Panc1 (cell line): ENCODE results near the gene MAT2A. TPM values are rescaled to one million over a fixed set of nuclear protein-coding genes. Genes with fewer than 3 reads are reported as not detected.

Experiments
- ATAC-seq: fragments of 200-7000 bp; cut with Tn5 transposase; 2 replicates; pipeline ENCODE4 v1.9.1; 2020; ENCODE audit warnings: mild to moderate bottlenecking, moderate library complexity
- BruUV-seq: library from RNA; stranded (reverse); fragments of 400-500 nt; replicated peaks from 2 replicates; lab custom pipeline; 2021; lab: Mats Ljungman, UMichigan
- CTCF ChIA-PET: fragments of 300-600 bp; sonication (Branson Sonifier 250); formaldehyde crosslinking; loops from one replicate; lab custom pipeline; 2022; ENCODE audit warnings: antibody characterized with exemption; lab: Charles Lee
- POLR2A ChIA-PET: fragments of 300-600 bp; sonication (Branson Sonifier 250); formaldehyde crosslinking; loops from one replicate; lab custom pipeline; 2022; ENCODE audit warnings: antibody characterized with exemption; lab: Charles Lee
- DNase-seq: peaks from one replicate; pipeline ENCODE4 v3.0.0-alpha.2; 2010; ENCODE audit warnings: low read depth, low spot score
- H3K27ac ChIP-seq: 2 replicates; pipeline ENCODE4 v1.5.1; 2011; ENCODE audit warnings: mild to moderate bottlenecking, low read length, inconsistent platforms
- H3K27me3 ChIP-seq: fragments of 200-500 bp; sonication (Bioruptor generic); 2 replicates; pipeline ENCODE4 v1.6.0; 2014; ENCODE audit warnings: low read length, inconsistent platforms; ENCODE audit not compliant: control insufficient read depth, insufficient read depth
- H3K36me3 ChIP-seq: fragments of 200-500 bp; sonication (Bioruptor generic); 2 replicates; pipeline ENCODE4 v1.5.1; 2014; ENCODE audit warnings: inconsistent platforms, mild to moderate bottlenecking, low read length, moderate library complexity; ENCODE audit not compliant: control insufficient read depth, insufficient read depth
- H3K4me1 ChIP-seq: 2 replicates; pipeline ENCODE4 v1.5.1; 2011; ENCODE audit warnings: inconsistent platforms, mild to moderate bottlenecking, low read length, moderate library complexity; ENCODE audit not compliant: control insufficient read depth, insufficient read depth
- H3K4me3 ChIP-seq, 2 experiments: 2 replicates each; pipeline ENCODE4 v1.5.1; 2011 to 2012; ENCODE audit warnings: low read depth in 2 of 2, low read length in 2 of 2, mild to moderate bottlenecking in 2 of 2, inconsistent platforms in 1 of 2, moderate library complexity in 1 of 2
- H3K9me3 ChIP-seq: fragments of 200-500 bp; sonication (Bioruptor generic); 2 replicates; pipeline ENCODE4 v1.5.1; 2014; ENCODE audit warnings: low read depth, mild to moderate bottlenecking, inconsistent platforms, low read length, moderate library complexity; ENCODE audit not compliant: control insufficient read depth, insufficient read depth
- POLR2AphosphoS5 ChIP-seq: IDR thresholded peaks from 2 replicates; pipeline ENCODE4 v1.6.1; 2012; ENCODE audit warnings: mild to moderate bottlenecking, low read depth, low read length, moderate library complexity
- SIN3A ChIP-seq: IDR thresholded peaks from 2 replicates; pipeline ENCODE4 v1.6.1; 2012; ENCODE audit warnings: low read depth, mild to moderate bottlenecking, low read length, moderate library complexity, borderline replicate concordance; ENCODE audit not compliant: insufficient read depth
- TCF7L2 ChIP-seq: IDR thresholded peaks from 2 replicates; pipeline ENCODE4 v1.6.1; 2011; ENCODE audit warnings: mild to moderate bottlenecking, low read depth, low read length, inconsistent platforms
- in situ Hi-C: cut with HindIII; loops from 2 replicates; pipeline ENCODE4 v1.10.0; 2016; ENCODE audit warnings: low sequenced_read_pairs, low pct_unique_long_range_greater_than_20kb
- intact Hi-C: fragments of 100-400 bp; cut with micrococcal nuclease; formaldehyde crosslinking; loops from one replicate; pipeline ENCODE4 v1.10.0; 2022; ENCODE audit not compliant: unreplicated experiment
- total RNA-seq: library from RNA; stranded (reverse); gene quantifications from one replicate; pipeline ENCODE4 v1.2.1, GENCODE V29; 2021; ENCODE audit not compliant: unreplicated experiment
- TF ChIP-seq, protein P1 (sequence below): fragments of 450-650 bp; IDR thresholded peaks from 2 replicates; pipeline ENCODE4 v1.5.1; 2017; ENCODE audit warnings: mild to moderate bottlenecking
- TF ChIP-seq, protein P2 (sequence below), 2 experiments: IDR thresholded peaks; 2 replicates each; pipeline ENCODE4 v1.6.1; 2011 to 2012; ENCODE audit warnings: low read depth in 2 of 2, control low read depth in 1 of 2, low read length in 1 of 2, mild to moderate bottlenecking in 1 of 2, moderate library complexity in 1 of 2; ENCODE audit not compliant: insufficient read depth in 1 of 2

The MAT2A gene
- total RNA-seq, 1 experiment from 2014 or later = 547 TPM

DNA sequence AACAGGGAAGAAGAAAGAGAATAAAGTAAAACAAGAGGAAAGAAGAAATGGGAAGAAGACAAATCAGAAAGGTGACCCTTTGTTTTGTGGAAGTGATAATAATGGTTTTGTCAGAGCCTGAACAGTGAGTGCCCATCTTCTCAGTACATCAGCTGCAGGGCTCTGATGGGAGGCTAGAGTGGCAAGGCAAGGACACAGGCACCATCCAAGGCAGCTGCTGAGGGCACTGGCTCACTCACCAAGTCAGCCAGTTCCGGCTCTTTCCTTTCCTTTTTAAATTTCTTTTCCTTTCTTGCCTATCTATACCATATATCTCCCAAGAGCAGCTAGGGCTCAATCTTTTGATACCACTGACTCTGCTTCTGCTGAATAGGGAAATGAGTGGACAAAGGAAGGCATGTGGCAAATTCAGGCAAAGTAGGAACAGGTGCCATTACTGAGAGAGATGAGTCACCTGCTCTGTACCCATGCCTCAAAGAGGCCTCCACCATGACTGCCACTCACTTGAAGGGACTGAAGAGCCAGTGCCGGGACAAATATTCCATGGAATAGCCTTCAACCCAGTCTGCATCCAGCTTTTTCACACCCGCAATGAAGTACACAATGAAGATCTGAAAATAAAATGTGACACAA is 16.1 kb downstream of the MAT2A start:
- no TSS peak for BruUV-seq
- CTCF ChIA-PET = no interaction called here
- peaks cover 11% of the 10 kb centered on the region for H3K36me3 ChIP-seq

DNA sequence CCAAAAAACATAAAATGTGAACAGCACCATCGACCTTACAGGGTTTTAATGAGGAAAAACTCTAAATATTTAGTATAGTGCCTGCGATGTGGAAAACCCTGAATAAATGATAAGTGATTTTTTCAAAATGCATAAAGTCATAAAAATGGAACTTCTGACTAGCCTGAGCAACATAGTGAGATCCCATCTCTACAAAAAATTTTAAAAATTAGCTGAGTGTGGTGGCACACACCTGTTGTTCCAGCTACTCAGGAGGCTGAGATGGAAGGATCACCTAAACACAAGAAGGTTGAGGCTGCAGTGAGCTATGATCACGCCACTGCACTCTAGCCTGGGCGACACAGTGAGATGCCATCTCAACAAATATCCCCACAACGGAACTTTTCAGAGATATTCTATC is 18.2 kb downstream of the MAT2A start:
- Histone ChIP-seq H3K36me3 (peaks cover 8% of the 10 kb centered on the region), H3K9me3 (no peaks in the 10 kb centered on the region), H3K4me1 (peaks cover 10% of the 10 kb centered on the region), H3K27me3 (no peaks in the 10 kb centered on the region), H3K4me3 (no peak overlapping the region), H3K27ac (no peak overlapping the region)
- TF ChIP-seq POLR2AphosphoS5 (no peak), SIN3A (no peak), TCF7L2 (no peak)
- TF ChIP-seq, protein P1, sequence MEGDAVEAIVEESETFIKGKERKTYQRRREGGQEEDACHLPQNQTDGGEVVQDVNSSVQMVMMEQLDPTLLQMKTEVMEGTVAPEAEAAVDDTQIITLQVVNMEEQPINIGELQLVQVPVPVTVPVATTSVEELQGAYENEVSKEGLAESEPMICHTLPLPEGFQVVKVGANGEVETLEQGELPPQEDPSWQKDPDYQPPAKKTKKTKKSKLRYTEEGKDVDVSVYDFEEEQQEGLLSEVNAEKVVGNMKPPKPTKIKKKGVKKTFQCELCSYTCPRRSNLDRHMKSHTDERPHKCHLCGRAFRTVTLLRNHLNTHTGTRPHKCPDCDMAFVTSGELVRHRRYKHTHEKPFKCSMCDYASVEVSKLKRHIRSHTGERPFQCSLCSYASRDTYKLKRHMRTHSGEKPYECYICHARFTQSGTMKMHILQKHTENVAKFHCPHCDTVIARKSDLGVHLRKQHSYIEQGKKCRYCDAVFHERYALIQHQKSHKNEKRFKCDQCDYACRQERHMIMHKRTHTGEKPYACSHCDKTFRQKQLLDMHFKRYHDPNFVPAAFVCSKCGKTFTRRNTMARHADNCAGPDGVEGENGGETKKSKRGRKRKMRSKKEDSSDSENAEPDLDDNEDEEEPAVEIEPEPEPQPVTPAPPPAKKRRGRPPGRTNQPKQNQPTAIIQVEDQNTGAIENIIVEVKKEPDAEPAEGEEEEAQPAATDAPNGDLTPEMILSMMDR = no peak
- TF ChIP-seq, protein P2, sequence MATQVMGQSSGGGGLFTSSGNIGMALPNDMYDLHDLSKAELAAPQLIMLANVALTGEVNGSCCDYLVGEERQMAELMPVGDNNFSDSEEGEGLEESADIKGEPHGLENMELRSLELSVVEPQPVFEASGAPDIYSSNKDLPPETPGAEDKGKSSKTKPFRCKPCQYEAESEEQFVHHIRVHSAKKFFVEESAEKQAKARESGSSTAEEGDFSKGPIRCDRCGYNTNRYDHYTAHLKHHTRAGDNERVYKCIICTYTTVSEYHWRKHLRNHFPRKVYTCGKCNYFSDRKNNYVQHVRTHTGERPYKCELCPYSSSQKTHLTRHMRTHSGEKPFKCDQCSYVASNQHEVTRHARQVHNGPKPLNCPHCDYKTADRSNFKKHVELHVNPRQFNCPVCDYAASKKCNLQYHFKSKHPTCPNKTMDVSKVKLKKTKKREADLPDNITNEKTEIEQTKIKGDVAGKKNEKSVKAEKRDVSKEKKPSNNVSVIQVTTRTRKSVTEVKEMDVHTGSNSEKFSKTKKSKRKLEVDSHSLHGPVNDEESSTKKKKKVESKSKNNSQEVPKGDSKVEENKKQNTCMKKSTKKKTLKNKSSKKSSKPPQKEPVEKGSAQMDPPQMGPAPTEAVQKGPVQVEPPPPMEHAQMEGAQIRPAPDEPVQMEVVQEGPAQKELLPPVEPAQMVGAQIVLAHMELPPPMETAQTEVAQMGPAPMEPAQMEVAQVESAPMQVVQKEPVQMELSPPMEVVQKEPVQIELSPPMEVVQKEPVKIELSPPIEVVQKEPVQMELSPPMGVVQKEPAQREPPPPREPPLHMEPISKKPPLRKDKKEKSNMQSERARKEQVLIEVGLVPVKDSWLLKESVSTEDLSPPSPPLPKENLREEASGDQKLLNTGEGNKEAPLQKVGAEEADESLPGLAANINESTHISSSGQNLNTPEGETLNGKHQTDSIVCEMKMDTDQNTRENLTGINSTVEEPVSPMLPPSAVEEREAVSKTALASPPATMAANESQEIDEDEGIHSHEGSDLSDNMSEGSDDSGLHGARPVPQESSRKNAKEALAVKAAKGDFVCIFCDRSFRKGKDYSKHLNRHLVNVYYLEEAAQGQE (IDR thresholded peaks at IDR 0.05; ENCODE audit: insufficient read depth in 1 of 2, low read depth in 2 of 2, low read length in 1 of 2) = no peak
- in situ Hi-C loops = no loop called here
- CTCF ChIA-PET = no interaction called here
- DNase-seq (no peak), ATAC-seq (no peak)
- POLR2A ChIA-PET = interaction anchor here (0.6 kb wide), 1 partner anchor 106 kb away, joined by 8 read pairs; no protein-coding TSS in a partner anchor
- no TSS peak for BruUV-seq
- intact Hi-C loops = no loop called here

More for the DNA sequence above, 16.1 kb downstream of the MAT2A start:
- Histone ChIP-seq H3K27ac (no peak overlapping the region), H3K4me3 (no peak overlapping the region), H3K27me3 (no peaks in the 10 kb centered on the region), H3K9me3 (no peaks in the 10 kb centered on the region), H3K4me1 (peaks cover 25% of the 10 kb centered on the region)
- ATAC-seq = no peak
- in situ Hi-C loops = no loop called here
- TF ChIP-seq POLR2AphosphoS5 (no peak), SIN3A (no peak), TCF7L2 (no peak)
- TF ChIP-seq, protein P2 (IDR thresholded peaks at IDR 0.05; ENCODE audit: insufficient read depth in 1 of 2, low read depth in 2 of 2, low read length in 1 of 2) = no peak
- TF ChIP-seq, protein P1 = no peak
- POLR2A ChIA-PET = no interaction called here
- DNase-seq = no peak
- intact Hi-C loops = no loop called here
